B cell (primary cell): ENCODE results near the gene HSCB. TPM values are rescaled to one million over a fixed set of nuclear protein-coding genes. Genes with fewer than 3 reads are reported as not detected.

Experiments
- ATAC-seq: fragments of 200-7000 bp; cut with Tn5 transposase; one replicate; pipeline ENCODE4 v1.10.0; 2021; ENCODE audit warnings: low read depth, mild to moderate bottlenecking, moderate number of reproducible peaks, moderate library complexity
- CTCF ChIA-PET: fragments of 350-600 bp; sonication (Branson Sonifier 250); formaldehyde crosslinking; loops from one replicate; lab custom pipeline; 2021; ENCODE audit warnings: antibody characterized with exemption, inconsistent platforms; lab: Charles Lee
- POLR2A ChIA-PET: fragments of 350-600 bp; sonication (Branson Sonifier 250); formaldehyde crosslinking; loops from one replicate; lab custom pipeline; 2021; ENCODE audit warnings: antibody characterized with exemption; lab: Charles Lee
- DNase-seq: peaks from one replicate; pipeline ENCODE4 v3.0.0; 2013
- H2AFZ ChIP-seq: 2 replicates; pipeline ENCODE4 v1.6.1; 2012; ENCODE audit warnings: mild to moderate bottlenecking, low read depth, low read length; ENCODE audit not compliant: insufficient read depth, poor library complexity, severe bottlenecking
- H3K27ac ChIP-seq, 2 donors: 1 replicate in 1 of 2; 2 replicates in 1 of 2; pipeline ENCODE4 v1.5.1; 2012 to 2013; ENCODE audit warnings: low read length in 2 of 2, mild to moderate bottlenecking in 2 of 2, moderate library complexity in 1 of 2
- H3K27me3 ChIP-seq, 4 experiments: fragments of 200-600 bp in 1 of 4; sonication (generic) in 1 of 4; replicated peaks in 1 of 4; 1 replicate in 2 of 4; 2 replicates in 2 of 4; pipeline versions ENCODE4 v1.6.1 to v1.7.0; 2013 to 2016; ENCODE audit warnings: low read length in 3 of 4, mild to moderate bottlenecking in 2 of 4, mixed read lengths in 1 of 4, moderate library complexity in 1 of 4; ENCODE audit not compliant: insufficient read depth in 4 of 4, control insufficient read depth in 3 of 4; ENCODE audit errors: control extremely low read depth in 1 of 4
- H3K36me3 ChIP-seq, 2 experiments: replicated peaks in 1 of 2; 1 replicate in 1 of 2; 2 replicates in 1 of 2; pipeline versions ENCODE4 v1.6.1 to v1.7.1; 2013; ENCODE audit warnings: low read length in 1 of 2; ENCODE audit not compliant: insufficient read depth in 2 of 2, control insufficient read depth in 1 of 2; ENCODE audit errors: control extremely low read depth in 1 of 2, extremely low read depth in 1 of 2
- H3K4me1 ChIP-seq, 2 donors: fragments of 200-600 bp in 1 of 2; sonication (generic) in 1 of 2; 1 replicate in 1 of 2; 2 replicates in 1 of 2; pipeline versions ENCODE4 v1.5.1 to v1.6.1; 2013 to 2017; ENCODE audit warnings: low read length in 2 of 2; ENCODE audit not compliant: control insufficient read depth in 2 of 2, insufficient read depth in 2 of 2
- H3K4me2 ChIP-seq: replicated peaks from 2 replicates; pipeline ENCODE3; 2012; ENCODE audit warnings: mild to moderate bottlenecking, low read depth, low read length; ENCODE audit not compliant: poor library complexity, severe bottlenecking
- H3K4me3 ChIP-seq, 5 experiments: fragments of 200-600 bp in 1 of 5; sonication (generic) in 1 of 5; 1 replicate in 3 of 5; 2 replicates in 2 of 5; pipeline versions ENCODE4 v1.5.1 to v1.7.0; 2011 to 2016; ENCODE audit warnings: low read length in 4 of 5, mild to moderate bottlenecking in 4 of 5, low read depth in 2 of 5, control low read depth in 1 of 5, moderate library complexity in 1 of 5; ENCODE audit not compliant: insufficient read depth in 1 of 5; ENCODE audit errors: control extremely low read depth in 1 of 5, extremely low read depth in 1 of 5
- H3K79me2 ChIP-seq: fragments of 200-600 bp; sonication (generic); one replicate; pipeline ENCODE4 v1.6.0; 2016; ENCODE audit warnings: low read length; ENCODE audit not compliant: control insufficient read depth, insufficient read depth
- H3K9ac ChIP-seq: fragments of 200-600 bp; sonication (generic); 2 replicates; pipeline ENCODE4 v1.6.1; 2017; ENCODE audit warnings: mild to moderate bottlenecking, low read length, moderate library complexity
- H3K9me3 ChIP-seq, 3 donors: one replicate each; pipeline versions ENCODE4 v1.6.1 to v1.7.1; 2013; ENCODE audit warnings: low read length in 2 of 3; ENCODE audit not compliant: control insufficient read depth in 2 of 3, insufficient read depth in 1 of 3; ENCODE audit errors: control extremely low read depth in 1 of 3
- H4K20me1 ChIP-seq: 2 replicates; pipeline ENCODE4 v1.6.0; 2012; ENCODE audit warnings: mild to moderate bottlenecking, low read length; ENCODE audit not compliant: insufficient read depth, control insufficient read depth, poor library complexity, severe bottlenecking
- H3K27ac Mint-ChIP-seq: one replicate; pipeline ENCODE4 v1.8.0; 2021; ENCODE audit warnings: mixed read lengths
- H3K27me3 Mint-ChIP-seq: one replicate; pipeline ENCODE4 v1.8.0; 2021; ENCODE audit warnings: mixed read lengths
- H3K4me1 Mint-ChIP-seq: one replicate; pipeline ENCODE4 v1.8.0; 2021; ENCODE audit warnings: mixed read lengths
- H3K4me3 Mint-ChIP-seq: one replicate; pipeline ENCODE4 v1.8.0; 2021; ENCODE audit warnings: mixed read lengths
- H3K9me3 Mint-ChIP-seq: one replicate; pipeline ENCODE4 v1.8.0; 2022; ENCODE audit warnings: mixed read lengths; ENCODE audit not compliant: insufficient read depth
- CTCF ChIP-seq: fragments of 200-600 bp; IDR thresholded peaks from one replicate; pipeline ENCODE4 v1.8.0; 2022; ENCODE audit warnings: antibody characterized with exemption, mild to moderate bottlenecking
- EZH2 ChIP-seq: IDR thresholded peaks from 2 replicates; pipeline ENCODE4 v1.6.1; 2012; ENCODE audit warnings: borderline replicate concordance, low read depth, mild to moderate bottlenecking, moderate library complexity, low read length; ENCODE audit not compliant: insufficient read depth, poor library complexity, severe bottlenecking
- WGBS: methylation state at CpG from one replicate; pipeline ENCODE4 v1.1.5; 2013; ENCODE audit warnings: missing lambda C conversion rate; ENCODE audit not compliant: insufficient coverage; 5-methylcytosine and 5-hydroxymethylcytosine counted together
- intact Hi-C: fragments of 100-400 bp; cut with micrococcal nuclease; formaldehyde crosslinking; loops from one replicate; pipeline ENCODE4 v1.10.0; 2022
- polyA plus RNA-seq: library from polyadenylated mRNA; depleted of rRNA; stranded (reverse); fragments of >200 nt; gene quantifications from 2 replicates; pipeline ENCODE4 v1.2.3, GENCODE V29; 2012
- total RNA-seq, 2 donors: library from RNA; stranded (reverse); fragments of 120-200 nt in 1 of 2; gene quantifications; 1 replicate in 1 of 2; 2 replicates in 1 of 2; pipeline versions ENCODE4 v1.2.3 to v1.2.4, GENCODE V29; 2013 to 2022

Gene HSCB
- total and polyA plus RNA-seq, 2 donors (not counting 1 experiment from before 2014, with no cell fraction given), result 12.8 to 18.3 TPM

- H3K4me1 Mint-ChIP-seq, result peaks cover 19% of the 10 kb centered on the region
- intact Hi-C loops, result loop anchor here (1.0 kb wide), 3 partner anchors 27 to 110 kb away; partner anchors contain the start of genes HSCB, XBP1 and ZNRF3
- peak within 1 kb of the TSS; percentile 94 for H3K4me3 Mint-ChIP-seq
- peak; percentile 24 for TF ChIP-seq CTCF
- no peak for TF ChIP-seq EZH2
- Histone ChIP-seq H3K9me3 (no peaks in the 10 kb centered on the region), H4K20me1 (peaks cover 43% of the 10 kb centered on the region), H3K36me3 (peaks cover 3 to 21% of the 10 kb centered on the region in 2 experiments), H3K4me3 (peak within 1 kb of the TSS; percentile 68 to 93 (median 75)), H3K27ac (peak within 1 kb of the TSS; percentile 80 to 95), H3K9ac (peak within 1 kb of the TSS; percentile 78), H2AFZ (peak within 1 kb of the TSS; percentile 75), H3K27me3 (no peaks in the 10 kb centered on the region), H3K4me2 (peak within 1 kb of the TSS; percentile 87), H3K79me2 (peaks cover 48% of the 10 kb centered on the region), H3K4me1 (peaks cover 19 to 24% of the 10 kb centered on the region in 2 donors)
- POLR2A ChIA-PET, result interaction anchor here (0.5 to 1.2 kb wide), 4 partner anchors 11 to 1516 kb away, joined by 3 to 5 read pairs (median 3); partner anchors contain the start of genes CASTOR1 and CHEK2
- peak; percentile 90 for ATAC-seq
- CTCF ChIA-PET, result interaction anchor here (0.6 to 1.7 kb wide), 13 partner anchors 9 to 352 kb away, joined by 3 to 8 read pairs (median 3); partner anchors contain the start of gene XBP1
- under 1% methylated on average over 89 of the region's 92 CpGs for WGBS
- H3K27me3 Mint-ChIP-seq, result no peaks in the 10 kb centered on the region
- peak; percentile 94 for DNase-seq
- H3K9me3 Mint-ChIP-seq, result no peaks in the 10 kb centered on the region
- H3K27ac Mint-ChIP-seq, result peak within 1 kb of the TSS; percentile 97
Observed at GRCh38 chr22:28772633-28773460, 31.0 kb downstream of the HSCB start, which contains the start of gene CCDC117. TSS of gene CCDC117 (plus strand) at chr22:28772695. CDS start at chr22:28772850, 155 bp downstream.
